Peyer's patch (tissue), 4 donors: ENCODE measurements around the gene COLEC12. TPM values are rescaled to one million over a fixed set of nuclear protein-coding genes. Genes with fewer than 3 reads are reported as not detected.

Source experiments
- DNase-seq, 3 donors: peaks; one replicate each; pipeline ENCODE4 v3.0.0-alpha.2; 2017 to 2019
- H3K27ac ChIP-seq, 4 donors: fragments of 200-600 bp; sonication (generic); one replicate each; pipeline ENCODE4 v1.5.1; 2016 to 2019
- H3K27me3 ChIP-seq, 2 donors: fragments of 200-600 bp; sonication (generic); one replicate each; pipeline ENCODE4 v1.5.1; 2019
- H3K36me3 ChIP-seq, 3 donors: fragments of 200-600 bp; sonication (generic); one replicate each; pipeline ENCODE4 v1.5.1; 2016 to 2019
- H3K4me1 ChIP-seq, 4 donors: fragments of 200-600 bp; sonication (generic); one replicate each; pipeline ENCODE4 v1.5.1; 2016 to 2019
- H3K4me3 ChIP-seq, 4 donors: fragments of 200-600 bp; sonication (generic); 1 replicate in 3 of 4; 2 replicates in 1 of 4; pipeline ENCODE4 v1.5.1; 2016 to 2019; ENCODE audit warnings: mild to moderate bottlenecking in 1 of 4
- H3K9me3 ChIP-seq, 4 donors: fragments of 200-600 bp; sonication (generic); one replicate each; pipeline ENCODE4 v1.5.1; 2016 to 2019; ENCODE audit warnings: mild to moderate bottlenecking in 1 of 4
- POLR2A ChIP-seq, 2 donors: fragments of 450-650 bp; IDR thresholded peaks; one replicate each; pipeline ENCODE4 v1.5.1; 2017; ENCODE audit warnings: antibody characterized with exemption in 2 of 2, mild to moderate bottlenecking in 2 of 2, moderate library complexity in 2 of 2
- total RNA-seq, 4 donors: library from RNA; depleted of rRNA; stranded (reverse); fragments of >200 nt; gene quantifications; one replicate each; pipeline ENCODE4 v1.1.0, GENCODE V29; 2016
- TF ChIP-seq, protein P1 (sequence below), 6 experiments: fragments of 450-650 bp in 4 of 6; fragments of 200-600 bp in 2 of 6; sonication (generic) in 1 of 6; IDR thresholded peaks; one replicate each; pipeline ENCODE4 v1.5.1; 2017 to 2019; ENCODE audit warnings: antibody characterized with exemption in 6 of 6, mild to moderate bottlenecking in 3 of 6, moderate library complexity in 1 of 6

Gene COLEC12
- total RNA-seq, 4 donors from 2014 or later: 0.88 to 7.6 (median 3.8) TPM

DNA sequence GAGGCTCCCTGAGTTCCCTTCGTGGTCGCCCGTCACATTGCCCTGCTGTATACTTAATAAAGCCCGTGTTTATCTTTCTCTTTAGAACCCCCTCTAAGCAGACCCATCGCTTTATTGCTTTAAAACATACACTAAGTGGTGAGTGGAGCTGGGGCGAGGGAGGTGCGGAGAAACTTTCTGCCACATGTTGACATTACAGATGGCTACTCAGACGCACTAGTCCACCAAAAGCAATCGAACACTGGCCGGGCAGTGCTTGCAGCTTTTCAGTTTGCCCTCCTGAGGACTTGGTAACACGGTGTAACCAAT, 859 bp upstream of the COLEC12 start:
- no peak for DNase-seq
- no peaks in the 10 kb centered on the region for H3K9me3 ChIP-seq
- H3K27ac ChIP-seq: no peak overlapping the region
- H3K4me1 ChIP-seq: peaks cover 0 to 18% (median 0%) of the 10 kb centered on the region in 4 donors
- H3K27me3 ChIP-seq: no peaks in the 10 kb centered on the region
- TF ChIP-seq, protein P1, sequence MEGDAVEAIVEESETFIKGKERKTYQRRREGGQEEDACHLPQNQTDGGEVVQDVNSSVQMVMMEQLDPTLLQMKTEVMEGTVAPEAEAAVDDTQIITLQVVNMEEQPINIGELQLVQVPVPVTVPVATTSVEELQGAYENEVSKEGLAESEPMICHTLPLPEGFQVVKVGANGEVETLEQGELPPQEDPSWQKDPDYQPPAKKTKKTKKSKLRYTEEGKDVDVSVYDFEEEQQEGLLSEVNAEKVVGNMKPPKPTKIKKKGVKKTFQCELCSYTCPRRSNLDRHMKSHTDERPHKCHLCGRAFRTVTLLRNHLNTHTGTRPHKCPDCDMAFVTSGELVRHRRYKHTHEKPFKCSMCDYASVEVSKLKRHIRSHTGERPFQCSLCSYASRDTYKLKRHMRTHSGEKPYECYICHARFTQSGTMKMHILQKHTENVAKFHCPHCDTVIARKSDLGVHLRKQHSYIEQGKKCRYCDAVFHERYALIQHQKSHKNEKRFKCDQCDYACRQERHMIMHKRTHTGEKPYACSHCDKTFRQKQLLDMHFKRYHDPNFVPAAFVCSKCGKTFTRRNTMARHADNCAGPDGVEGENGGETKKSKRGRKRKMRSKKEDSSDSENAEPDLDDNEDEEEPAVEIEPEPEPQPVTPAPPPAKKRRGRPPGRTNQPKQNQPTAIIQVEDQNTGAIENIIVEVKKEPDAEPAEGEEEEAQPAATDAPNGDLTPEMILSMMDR (IDR thresholded peaks at IDR 0.05): no peak
- no peak for TF ChIP-seq POLR2A (IDR thresholded peaks at IDR 0.05)
- no peaks in the 10 kb centered on the region for H3K36me3 ChIP-seq
- H3K4me3 ChIP-seq: peak overlapping the region in 1 of 4 donors; percentile 59

DNA sequence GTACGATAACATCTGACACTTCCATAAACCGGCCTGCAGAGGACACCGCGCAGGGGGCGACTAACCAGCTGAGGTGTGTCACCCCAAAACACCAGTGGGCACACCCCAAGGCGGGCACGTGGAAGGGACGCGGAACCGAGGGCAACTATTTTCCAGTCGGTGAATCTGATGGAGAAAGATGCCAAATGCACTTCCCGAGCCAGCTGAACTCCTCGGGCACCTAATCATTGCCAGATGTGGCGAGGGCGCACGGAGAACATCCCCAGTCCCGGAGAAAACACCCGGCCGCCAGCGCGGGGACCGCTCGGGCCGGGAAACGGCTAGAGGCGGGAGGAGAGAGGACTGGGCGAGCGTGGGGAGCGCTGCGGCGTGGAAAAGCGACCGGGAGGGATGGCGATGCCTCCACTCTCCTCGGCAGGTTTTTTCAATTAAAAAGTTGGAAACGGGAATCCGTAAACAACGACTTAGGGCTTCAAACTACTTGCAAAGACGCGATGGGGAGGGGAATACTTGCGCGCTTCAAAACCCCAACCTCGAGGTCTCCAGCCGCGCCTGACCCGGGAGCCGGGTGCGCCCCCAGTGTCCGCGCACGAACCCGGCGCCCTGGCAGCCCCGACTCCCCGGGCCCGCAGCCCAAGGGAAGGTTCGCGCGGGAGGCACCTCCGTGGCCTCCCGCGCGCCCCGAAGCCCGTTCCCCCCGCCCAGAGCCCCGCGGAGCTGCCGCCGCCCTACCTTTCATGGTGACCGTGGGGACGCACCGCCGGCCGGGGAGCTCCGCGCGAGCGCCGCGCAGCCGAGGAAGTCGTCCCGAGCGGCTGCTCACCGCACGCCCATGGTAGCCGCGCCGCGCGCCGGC, 497 bp downstream of the COLEC12 start:
- no peaks in the 10 kb centered on the region for H3K9me3 ChIP-seq
- no peaks in the 10 kb centered on the region for H3K27me3 ChIP-seq
- no peaks in the 10 kb centered on the region for H3K36me3 ChIP-seq
- H3K4me1 ChIP-seq: peaks cover 0 to 18% (median 0%) of the 10 kb centered on the region in 4 donors
- no peak for TF ChIP-seq POLR2A (IDR thresholded peaks at IDR 0.05)
- TF ChIP-seq, protein P1 (IDR thresholded peaks at IDR 0.05): no peak
- H3K27ac ChIP-seq: peak overlapping the region in 2 of 4 donors; percentile 52 to 61
- no peak for DNase-seq
- peak overlapping the region; percentile 22 to 59 (median 32) for H3K4me3 ChIP-seq

DNA sequence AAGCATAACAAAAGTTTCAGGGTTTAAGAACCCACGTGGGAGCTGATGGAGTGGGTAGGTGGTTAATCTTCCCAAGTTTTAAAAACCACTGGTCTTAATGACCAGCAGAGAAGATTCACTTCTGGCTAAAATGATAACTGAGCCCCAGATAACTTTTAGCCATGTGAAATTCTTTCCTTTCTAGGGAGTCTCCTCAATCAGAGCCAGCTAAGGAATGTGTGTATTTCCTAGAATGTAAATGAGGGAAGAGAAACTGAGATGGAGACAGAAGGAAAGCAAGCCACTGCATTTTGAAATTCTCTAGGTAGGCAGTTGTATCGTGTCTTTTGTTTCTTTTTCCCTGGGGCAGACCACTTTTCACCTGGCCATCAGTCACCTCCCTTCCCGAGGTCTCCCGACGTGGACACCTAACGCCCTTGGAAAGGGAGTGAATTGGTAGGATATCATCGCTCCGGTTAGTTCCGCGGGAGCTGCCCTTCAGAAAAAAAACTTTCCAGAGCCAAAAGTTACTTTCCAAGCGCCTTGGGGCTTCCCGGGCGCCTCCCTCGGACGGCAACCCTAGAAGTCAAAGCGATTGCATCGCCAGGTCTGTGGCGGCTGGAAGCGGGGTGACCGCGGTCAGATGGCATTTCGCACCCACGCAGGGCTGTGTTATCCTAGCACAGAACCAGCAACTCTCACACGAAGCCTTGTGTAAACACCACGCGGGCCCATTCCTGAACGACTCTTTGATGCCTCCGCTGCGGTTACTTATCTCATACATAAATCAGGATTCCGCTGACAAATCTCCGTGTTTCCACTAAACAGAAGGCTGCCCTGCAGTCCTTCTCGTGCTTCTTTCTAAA, 1.3 kb downstream of the COLEC12 start:
- no peak for TF ChIP-seq POLR2A (IDR thresholded peaks at IDR 0.05)
- TF ChIP-seq, protein P1 (IDR thresholded peaks at IDR 0.05): no peak
- DNase-seq: no peak
- H3K36me3 ChIP-seq: no peaks in the 10 kb centered on the region
- H3K9me3 ChIP-seq: no peaks in the 10 kb centered on the region
- H3K4me1 ChIP-seq: peaks cover 0 to 18% (median 0%) of the 10 kb centered on the region in 4 donors
- no peaks in the 10 kb centered on the region for H3K27me3 ChIP-seq
- H3K4me3 ChIP-seq: peak overlapping the region; percentile 22 to 59 (median 32)
- H3K27ac ChIP-seq: peak overlapping the region in 2 of 4 donors; percentile 52 to 61

DNA sequence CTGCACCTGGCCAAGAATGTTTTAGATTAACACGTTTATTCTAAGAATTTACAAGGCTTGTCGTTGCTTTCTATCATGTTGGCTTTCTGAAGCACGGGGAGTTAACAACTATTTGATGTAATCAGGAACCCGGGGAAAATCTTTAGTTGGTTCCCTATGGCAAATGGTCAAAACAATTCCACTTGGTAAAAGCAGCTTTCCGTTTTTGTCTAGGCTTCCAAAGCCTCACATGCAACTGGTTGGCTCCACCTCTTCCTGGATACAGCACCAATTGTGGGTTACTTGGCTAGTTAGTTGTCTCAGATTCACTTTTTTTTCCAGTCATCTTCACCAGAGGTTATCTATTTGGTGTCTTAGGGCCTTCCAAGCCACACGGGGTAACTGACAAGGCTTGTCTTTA, 2.8 kb downstream of the COLEC12 start:
- Histone ChIP-seq H3K27ac (no peak overlapping the region), H3K9me3 (no peaks in the 10 kb centered on the region), H3K36me3 (no peaks in the 10 kb centered on the region), H3K4me1 (peaks cover 0 to 18% (median 0%) of the 10 kb centered on the region in 4 donors), H3K4me3 (no peak overlapping the region), H3K27me3 (no peaks in the 10 kb centered on the region)
- TF ChIP-seq, protein P1 (IDR thresholded peaks at IDR 0.05): no peak
- no peak for DNase-seq

DNA sequence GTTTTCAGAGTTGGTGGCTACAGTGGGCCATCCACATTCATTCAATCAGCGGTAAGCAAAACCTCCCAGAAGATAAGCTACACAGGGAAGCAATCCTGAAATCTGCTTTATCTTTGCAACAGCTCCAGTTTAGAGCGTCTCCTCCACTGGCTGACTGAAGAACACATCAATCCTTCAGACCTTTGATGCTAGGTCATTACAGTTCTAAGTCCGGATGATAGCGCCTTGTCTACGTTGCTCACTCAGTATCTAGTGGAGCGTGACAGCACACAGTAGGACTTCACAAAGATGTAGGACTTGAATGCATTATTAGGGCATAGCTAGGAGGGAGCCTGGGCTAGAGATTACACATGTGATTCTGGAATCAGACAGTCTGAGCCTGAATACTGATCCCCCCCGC, 5.0 kb downstream of the COLEC12 start:
- Histone ChIP-seq H3K4me1 (peaks cover 0 to 12% (median 0%) of the 10 kb centered on the region in 4 donors), H3K27me3 (no peaks in the 10 kb centered on the region), H3K27ac (no peak overlapping the region), H3K36me3 (no peaks in the 10 kb centered on the region), H3K4me3 (no peak overlapping the region), H3K9me3 (no peaks in the 10 kb centered on the region)
- no peak for TF ChIP-seq POLR2A (IDR thresholded peaks at IDR 0.05)
- TF ChIP-seq, protein P1 (IDR thresholded peaks at IDR 0.05): no peak
- DNase-seq: no peak
